ENCODE data around the gene CTNNA2.
A peak's percentile ranks its signal among the peaks of the same experiment; 100 is the strongest.

CTNNA2 gene

DNA sequence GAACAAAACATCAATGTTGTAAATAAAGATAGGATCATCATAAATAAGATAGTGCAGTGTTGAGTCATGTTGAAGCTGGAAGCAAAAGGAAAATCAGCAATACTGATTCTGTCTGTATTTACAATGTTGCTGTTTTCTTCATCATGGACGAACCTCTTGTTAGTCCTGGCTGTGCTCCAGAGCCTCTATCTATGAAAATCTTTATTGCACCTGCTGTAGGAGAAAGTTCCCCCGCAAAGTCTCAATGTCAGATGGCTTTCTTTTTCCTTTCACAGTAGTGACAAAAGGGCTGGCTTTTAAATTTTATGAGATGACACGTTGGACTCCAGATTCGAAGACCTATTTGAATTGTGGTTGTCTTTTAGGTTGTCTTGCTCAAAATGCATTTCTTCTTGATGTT is 890.2 kb downstream of the CTNNA2 start:
- no peak for DNase-seq (ENCODE audit: low spot score)

- DNase-seq (ENCODE audit: low spot score) = no peak
These were observed 894.5 kb downstream of the CTNNA2 start for GRCh38 chr2:80407377-80407776.

- DNase-seq (ENCODE audit: low spot score) = no peak
These were observed 897.5 kb downstream of the CTNNA2 start for GRCh38 chr2:80410346-80410745.

- no peak for DNase-seq (ENCODE audit: low spot score)
These were observed 900.3 kb downstream of the CTNNA2 start for GRCh38 chr2:80413136-80413535.

- no peak for DNase-seq (ENCODE audit: low spot score)
These were observed 904.9 kb downstream of the CTNNA2 start for GRCh38 chr2:80417737-80418136.

GRCh38 chr2:80420530-80421208 is 907.8 kb downstream of the CTNNA2 start:
- DNase-seq (ENCODE audit: low spot score) = no peak

DNA sequence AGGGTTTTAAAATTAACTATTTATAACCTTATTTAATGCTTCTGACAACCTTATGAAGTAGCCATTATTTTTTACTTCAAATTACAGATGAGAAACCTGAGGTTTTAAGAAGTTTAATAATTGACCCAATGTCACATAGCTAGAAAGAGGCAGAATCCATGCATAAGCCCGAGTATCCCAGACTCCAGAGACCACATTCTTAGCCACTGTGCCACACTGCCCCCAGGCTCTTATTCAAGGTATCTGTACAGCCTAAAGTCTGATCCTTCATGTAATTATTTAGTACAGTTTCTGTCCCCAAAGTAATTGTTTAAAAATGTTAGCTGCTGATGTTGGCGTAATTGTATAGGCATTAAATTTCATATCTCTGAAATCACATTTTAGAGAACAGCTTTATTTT is 916.4 kb downstream of the CTNNA2 start:
- no peak for DNase-seq (ENCODE audit: low spot score)

- no peak for DNase-seq (ENCODE audit: low spot score)
These were observed 925.1 kb downstream of the CTNNA2 start for GRCh38 chr2:80437959-80438358.

GRCh38 chr2:80438686-80439085 is 925.8 kb downstream of the CTNNA2 start:
- no peak for DNase-seq (ENCODE audit: low spot score)

DNA sequence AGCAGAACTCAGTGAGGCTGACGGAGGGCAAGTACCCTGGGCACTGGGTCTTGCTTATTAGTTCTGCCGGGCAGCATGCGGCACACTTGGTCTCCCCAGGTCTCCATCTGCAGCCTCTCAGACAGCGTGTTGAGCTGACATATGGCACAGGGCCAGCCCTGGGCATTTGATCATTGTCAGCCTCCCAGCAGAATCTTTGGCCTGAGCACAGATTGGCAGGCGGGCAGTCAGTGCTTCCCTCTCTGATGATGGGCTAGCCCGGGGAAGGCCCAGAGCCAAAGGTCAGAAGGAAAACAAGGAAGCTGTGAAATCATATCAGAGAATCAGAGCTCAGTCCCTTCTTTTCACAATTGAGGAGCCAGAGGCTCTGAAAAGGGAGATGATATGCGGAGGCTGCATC is 941.8 kb downstream of the CTNNA2 start:
- no peak for DNase-seq (ENCODE audit: low spot score)

DNA sequence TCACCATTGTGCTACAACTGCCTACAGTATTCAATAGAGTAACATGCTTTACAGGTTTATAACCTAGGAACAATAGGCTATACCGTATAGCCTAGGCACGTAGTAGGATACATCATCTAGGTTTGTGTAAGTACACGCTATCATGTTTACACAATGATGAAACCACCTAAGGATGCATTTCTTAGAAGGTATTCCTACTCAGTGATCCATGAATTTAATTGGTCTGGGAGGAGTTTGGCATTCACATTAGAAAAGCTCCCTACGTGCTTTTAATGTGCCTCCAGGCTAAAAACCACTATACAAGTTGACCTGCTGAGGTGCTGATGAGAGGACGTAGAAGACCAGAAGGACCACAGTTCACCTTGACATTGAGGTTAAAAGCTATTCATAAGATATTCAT is 946.2 kb downstream of the CTNNA2 start:
- DNase-seq (ENCODE audit: low spot score) = no peak

DNA sequence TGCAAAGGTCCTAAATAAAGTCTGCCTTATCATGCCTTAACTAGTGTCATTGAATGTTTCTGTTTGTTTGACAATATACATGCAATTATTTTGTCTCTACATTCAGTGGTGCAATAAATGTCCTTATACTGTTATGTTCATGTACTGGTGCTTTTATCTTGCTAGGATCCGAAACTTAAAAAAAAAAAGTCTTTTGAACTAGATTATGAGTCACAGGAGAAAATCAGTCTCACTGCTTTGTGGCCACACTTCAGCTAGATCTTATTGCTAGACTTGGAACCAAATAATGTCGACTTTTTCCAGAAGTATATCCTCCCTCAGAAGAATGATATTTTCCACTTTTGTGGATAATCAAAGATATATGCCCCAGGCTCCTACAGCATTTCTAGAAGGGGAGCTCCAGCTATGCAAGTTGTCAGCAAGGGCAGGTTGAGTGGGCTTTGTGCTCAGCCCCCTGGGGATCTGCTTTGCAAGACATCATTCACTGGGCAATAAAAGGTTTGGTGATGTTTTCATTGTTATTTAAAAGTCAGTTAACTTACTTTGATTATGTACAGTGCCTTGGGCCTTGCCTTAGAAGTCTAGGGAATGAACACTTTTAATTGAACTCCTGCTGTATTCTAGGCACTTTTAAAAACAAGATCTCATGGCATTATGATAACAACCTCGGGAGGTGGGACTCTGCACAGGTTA is 948.8 kb downstream of the CTNNA2 start:
- no peak for DNase-seq (ENCODE audit: low spot score)

DNA sequence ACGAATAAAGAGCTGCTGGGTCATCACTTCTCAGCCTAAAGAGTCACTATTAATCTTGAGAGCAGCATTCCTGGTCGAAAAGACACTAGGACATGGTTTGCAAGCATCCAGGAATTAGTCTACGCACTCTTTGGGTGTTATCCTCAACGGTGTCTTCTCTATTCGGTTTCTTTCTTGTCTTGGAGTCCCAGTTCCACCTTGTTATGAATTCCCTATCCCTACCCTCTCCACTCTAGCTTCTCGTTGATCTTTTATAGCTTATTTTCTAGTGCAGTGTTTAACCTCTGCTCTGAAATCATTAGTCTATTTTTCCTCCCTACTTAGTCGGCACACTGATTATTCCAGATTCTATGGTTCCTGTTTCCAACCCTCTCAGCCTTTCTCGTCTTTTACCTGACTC is 949.8 kb downstream of the CTNNA2 start:
- DNase-seq (ENCODE audit: low spot score) = no peak

DNA sequence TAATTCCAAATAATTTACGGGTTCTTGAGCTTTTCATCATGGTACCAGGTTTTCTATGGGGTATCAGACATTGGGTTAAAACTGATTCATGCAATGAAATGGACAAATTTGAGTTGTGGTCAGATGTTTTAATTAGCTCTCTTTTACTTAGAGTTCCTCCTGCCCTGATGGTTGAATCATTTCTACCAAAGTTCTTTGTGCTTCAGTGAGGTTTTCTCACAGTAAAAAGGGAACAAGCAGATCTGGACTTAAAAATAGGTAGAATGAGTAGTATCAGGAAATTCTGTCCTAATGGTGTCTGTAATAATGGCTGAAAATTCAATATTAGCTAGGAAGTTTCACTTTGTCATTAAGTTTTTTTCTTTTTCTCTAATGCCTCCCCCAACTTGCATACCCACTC is 951.4 kb downstream of the CTNNA2 start:
- no peak for DNase-seq (ENCODE audit: low spot score)

GRCh38 chr2:80467262-80467811 is 954.5 kb downstream of the CTNNA2 start:
- DNase-seq (ENCODE audit: low spot score) = no peak

- DNase-seq (ENCODE audit: low spot score) = no peak
These were observed 956.6 kb downstream of the CTNNA2 start for GRCh38 chr2:80469428-80469827.

- DNase-seq (ENCODE audit: low spot score) = no peak
These were observed 960.2 kb downstream of the CTNNA2 start for GRCh38 chr2:80473069-80473468.

- peak; percentile 17 for DNase-seq (ENCODE audit: low spot score)
These were observed 960.9 kb downstream of the CTNNA2 start for GRCh38 chr2:80473796-80474195.

GRCh38 chr2:80475970-80476369 is 963.1 kb downstream of the CTNNA2 start:
- DNase-seq (ENCODE audit: low spot score) = no peak

DNA sequence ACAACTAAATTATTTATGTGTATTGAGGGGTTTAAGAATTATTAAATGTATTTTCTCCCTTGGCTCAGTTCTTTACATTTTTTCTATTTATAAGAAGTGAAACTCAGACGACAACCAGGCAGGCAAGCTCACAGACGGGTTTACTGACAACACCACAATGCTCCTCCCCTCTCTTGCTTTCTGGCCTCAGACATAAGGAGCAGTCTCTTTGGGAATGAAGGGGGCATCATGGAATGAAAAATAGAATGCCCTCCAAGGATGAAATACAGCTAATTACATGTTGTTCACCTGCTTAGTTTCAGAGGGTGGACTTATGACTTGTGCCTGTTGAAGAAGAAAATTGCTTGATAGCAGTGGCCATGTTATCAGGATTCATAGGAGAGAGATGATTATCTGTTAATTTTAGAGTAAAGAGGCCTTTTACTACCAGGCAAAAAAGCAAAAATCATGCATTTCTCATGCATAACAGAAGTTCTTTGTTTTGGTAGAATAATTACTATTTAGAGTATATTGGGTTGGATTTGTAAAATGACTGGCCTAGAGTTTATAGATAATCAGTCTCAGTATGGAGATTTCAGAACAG is 963.8 kb downstream of the CTNNA2 start:
- DNase-seq (ENCODE audit: low spot score) = no peak

- no peak for DNase-seq (ENCODE audit: low spot score)
These were observed 969.4 kb downstream of the CTNNA2 start for GRCh38 chr2:80482276-80482675.

DNA sequence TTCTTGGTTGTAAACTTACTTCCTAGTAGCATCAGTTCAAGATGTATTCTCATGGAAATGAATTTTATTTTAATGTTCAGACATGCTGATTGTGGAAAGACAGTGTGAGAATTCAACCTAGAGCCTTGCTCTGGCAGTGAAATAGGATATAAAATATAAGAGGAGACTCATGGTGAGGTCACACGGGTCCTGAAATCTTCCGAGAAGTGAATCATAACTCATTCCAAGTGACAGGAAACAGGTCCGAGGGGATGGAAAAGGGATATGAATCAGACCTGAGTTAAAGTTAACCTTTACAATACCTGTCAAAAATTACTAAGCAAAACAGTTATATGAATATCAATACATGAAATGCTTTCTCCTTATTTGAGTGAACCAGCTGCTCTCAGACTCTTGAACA is 976.9 kb downstream of the CTNNA2 start:
- DNase-seq (ENCODE audit: low spot score) = peak; percentile 28

GRCh38 chr2:80490964-80491363 is 978.1 kb downstream of the CTNNA2 start:
- DNase-seq (ENCODE audit: low spot score) = no peak

All from GM03348 (cell line).